HepG2 (cell line): Measurements from ENCODE around the gene TROAP. TPM values are rescaled to one million over a fixed set of nuclear protein-coding genes. Genes with fewer than 3 reads are reported as not detected.

Experiments
- ATAC-seq: fragments of 200-7000 bp; cut with Tn5 transposase; 3 replicates; pipeline ENCODE4 v1.9.1; 2020; ENCODE audit warnings: mild to moderate bottlenecking, moderate library complexity
- BruUV-seq: library from RNA; stranded (reverse); fragments of 400-500 nt; replicated peaks from 2 replicates; lab custom pipeline; 2021; lab: Mats Ljungman, UMichigan
- CTCF ChIA-PET: fragments of 300-600 bp; formaldehyde crosslinking; extraction: SDS; loops from one replicate; lab custom pipeline; 2021; ENCODE audit warnings: low total read pairs, inconsistent platforms, low intra/inter-chr PET ratio; lab: Yijun Ruan, JAX
- POLR2A ChIA-PET: fragments of 350-600 bp; sonication (Branson Sonifier 250); formaldehyde crosslinking; loops from one replicate; lab custom pipeline; 2020; ENCODE audit warnings: antibody characterized with exemption, inconsistent platforms; lab: Yijun Ruan, JAX
- DNase-seq: peaks from one replicate; pipeline ENCODE4 v3.0.0-alpha.2; 2015; ENCODE audit warnings: low spot score
- FAIRE-seq: peaks from 3 replicates; lab custom pipeline; 2011; peaks lifted over from hg19 to GRCh38; lab: Jason Lieb, UNC
- H2AFZ ChIP-seq: one replicate; pipeline ENCODE4 v1.6.1; 2011; ENCODE audit warnings: low read length, inconsistent platforms
- H3K27ac ChIP-seq: fragments of 300-600 bp; 3 replicates; pipeline ENCODE4 v1.8.0; 2011; ENCODE audit warnings: mixed run types, mild to moderate bottlenecking, mixed read lengths, low read length, inconsistent platforms; ENCODE audit not compliant: insufficient read depth; ENCODE audit errors: extremely low read length
- H3K27me3 ChIP-seq, 2 experiments: fragments of 200-600 bp in 1 of 2; 2 replicates in 1 of 2; 3 replicates in 1 of 2; pipeline versions ENCODE4 v1.6.0 to v1.8.0; 2011; ENCODE audit warnings: low read length in 2 of 2, mild to moderate bottlenecking in 2 of 2, moderate library complexity in 2 of 2, inconsistent platforms in 1 of 2; ENCODE audit not compliant: insufficient read depth in 2 of 2, control insufficient read depth in 1 of 2
- H3K36me3 ChIP-seq, 2 experiments: fragments of 200-600 bp in 1 of 2; replicated peaks in 1 of 2; 2 replicates in 1 of 2; 3 replicates in 1 of 2; pipeline versions ENCODE4 v1.5.1 to v1.8.0; 2011; ENCODE audit warnings: low read length in 2 of 2, inconsistent platforms in 1 of 2; ENCODE audit not compliant: insufficient read depth in 2 of 2, control insufficient read depth in 1 of 2
- H3K4me1 ChIP-seq: 2 replicates; pipeline ENCODE4 v1.5.1; 2012; ENCODE audit warnings: low read length, inconsistent platforms; ENCODE audit not compliant: insufficient read depth
- H3K4me2 ChIP-seq: 2 replicates; pipeline ENCODE4 v1.6.0; 2011; ENCODE audit warnings: low read depth, low read length, inconsistent platforms
- H3K4me3 ChIP-seq, 3 experiments: fragments of 200-600 bp in 1 of 3; sonication (generic), shearing (Covaris generic) in 1 of 3; replicated peaks in 1 of 3; 2 replicates each; pipeline ENCODE4 v1.5.1; 2011 to 2016; ENCODE audit warnings: low read length in 3 of 3, inconsistent platforms in 2 of 3, low read depth in 2 of 3, mild to moderate bottlenecking in 2 of 3, control low read depth in 1 of 3, mixed read lengths in 1 of 3; ENCODE audit not compliant: insufficient read depth in 1 of 3
- H3K79me2 ChIP-seq: one replicate; pipeline ENCODE4 v1.6.1; 2011; ENCODE audit warnings: low read length, inconsistent platforms; ENCODE audit not compliant: insufficient read depth
- H3K9ac ChIP-seq: 2 replicates; pipeline ENCODE4 v1.6.0; 2011; ENCODE audit warnings: mild to moderate bottlenecking, low read depth, low read length, inconsistent platforms; ENCODE audit not compliant: insufficient read depth
- H3K9me3 ChIP-seq: 2 replicates; pipeline ENCODE4 v1.5.1; 2012; ENCODE audit warnings: mild to moderate bottlenecking, low read length
- H4K20me1 ChIP-seq: 2 replicates; pipeline ENCODE4 v1.6.0; 2011; ENCODE audit warnings: inconsistent platforms, mild to moderate bottlenecking, low read length, moderate library complexity; ENCODE audit not compliant: insufficient read depth
- MEIS1 ChIP-seq: sonication (generic); formaldehyde crosslinking; IDR thresholded peaks from 2 replicates; pipeline ENCODE4 v1.9.0; 2021; ENCODE audit warnings: mild to moderate bottlenecking, missing genetic modification reagents, moderate library complexity, borderline replicate concordance
- NFKB2 ChIP-seq: sonication (generic); formaldehyde crosslinking; IDR thresholded peaks from 2 replicates; pipeline ENCODE4 v1.4.0; 2020; ENCODE audit warnings: missing genetic modification reagents, borderline replicate concordance
- NONO ChIP-seq, 2 experiments: fragments of 450-650 bp in 1 of 2; sonication (generic) in 1 of 2; formaldehyde crosslinking in 1 of 2; IDR thresholded peaks in 1 of 2; conservative IDR thresholded peaks in 1 of 2; 2 replicates each; pipeline versions ENCODE4 v1.6.1 to v1.8.0; 2017 to 2022; ENCODE audit warnings: mild to moderate bottlenecking in 1 of 2, missing genetic modification reagents in 1 of 2, moderate library complexity in 1 of 2
- SP5 ChIP-seq: IDR thresholded peaks from 2 replicates; pipeline ENCODE4 v1.6.1; 2016; ENCODE audit warnings: low read depth, borderline replicate concordance
- ZNF891 ChIP-seq: sonication (generic); formaldehyde crosslinking; IDR thresholded peaks from 2 replicates; pipeline ENCODE4 v1.5.0; 2020; ENCODE audit warnings: mild to moderate bottlenecking, missing genetic modification reagents
- WGBS: methylation state at CpG from one replicate; pipeline ENCODE4 v1.1.6; 2017; ENCODE audit warnings: low lambda C conversion rate; 5-methylcytosine and 5-hydroxymethylcytosine counted together
- in situ Hi-C: cut with HindIII; loops from 2 replicates; pipeline ENCODE4 v1.10.0; 2017; ENCODE audit warnings: low pct_unique_long_range_greater_than_20kb; ENCODE audit not compliant: extremely low pct_ligation_motif_present
- intact Hi-C: fragments of 100-400 bp; cut with micrococcal nuclease; formaldehyde crosslinking; loops from one replicate; pipeline ENCODE4 v1.10.0; 2022; ENCODE audit not compliant: unreplicated experiment
- polyA plus RNA-seq, 8 experiments: library from polyadenylated mRNA; depleted of rRNA in 3 of 8; stranded (reverse) in 7 of 8; unstranded in 1 of 8; fragments of >200 nt; fragmentation: Illumina TruSeq in 4 of 8; extraction: Trizol in 4 of 8; gene quantifications; 2 replicates each; pipeline versions ENCODE4 v1.2.1 to v1.2.3, GENCODE V29; 2011 to 2016; ENCODE audit warnings: low read depth in 4 of 8, missing spikeins in 1 of 8, mixed read lengths in 1 of 8; ENCODE audit not compliant: insufficient read depth in 1 of 8
- total RNA-seq, 5 experiments: library from RNA; depleted of rRNA; stranded (reverse); fragments of >200 nt; fragmentation: Illumina TruSeq; extraction: Trizol; gene quantifications; 2 replicates each; pipeline ENCODE4 v1.2.3, GENCODE V29; 2016; ENCODE audit warnings: low read depth in 1 of 5
- TF ChIP-seq, protein P1 (sequence below): sonication (generic); formaldehyde crosslinking; IDR thresholded peaks from 2 replicates; pipeline ENCODE4 v1.5.0; 2020; ENCODE audit warnings: mild to moderate bottlenecking, missing genetic modification reagents
- TF ChIP-seq, protein P2 (sequence below): sonication (generic); formaldehyde crosslinking; IDR thresholded peaks from 2 replicates; pipeline ENCODE4 v1.9.0; 2021; ENCODE audit warnings: missing genetic modification reagents, borderline replicate concordance
- TF ChIP-seq, protein P3 (sequence below): sonication (generic); formaldehyde crosslinking; IDR thresholded peaks from 2 replicates; pipeline ENCODE4 v1.4.0; 2020; ENCODE audit warnings: missing genetic modification reagents
- TF ChIP-seq, protein P4 (sequence below): sonication (generic); formaldehyde crosslinking; IDR thresholded peaks from 2 replicates; pipeline ENCODE4 v1.8.0; 2022; ENCODE audit warnings: mild to moderate bottlenecking, missing genetic modification reagents, borderline replicate concordance
- TF ChIP-seq, protein P5 (sequence below): sonication (generic); formaldehyde crosslinking; IDR thresholded peaks from 2 replicates; pipeline ENCODE4 v1.8.0; 2022; ENCODE audit warnings: mild to moderate bottlenecking, missing genetic modification reagents; ENCODE audit not compliant: insufficient replicate concordance

The TROAP gene
- total and polyA plus RNA-seq, 2 of the 13 experiments (the other 11 are each of a cell fraction or from before 2014, with no cell fraction given): 22.5 to 30.9 TPM

DNA sequence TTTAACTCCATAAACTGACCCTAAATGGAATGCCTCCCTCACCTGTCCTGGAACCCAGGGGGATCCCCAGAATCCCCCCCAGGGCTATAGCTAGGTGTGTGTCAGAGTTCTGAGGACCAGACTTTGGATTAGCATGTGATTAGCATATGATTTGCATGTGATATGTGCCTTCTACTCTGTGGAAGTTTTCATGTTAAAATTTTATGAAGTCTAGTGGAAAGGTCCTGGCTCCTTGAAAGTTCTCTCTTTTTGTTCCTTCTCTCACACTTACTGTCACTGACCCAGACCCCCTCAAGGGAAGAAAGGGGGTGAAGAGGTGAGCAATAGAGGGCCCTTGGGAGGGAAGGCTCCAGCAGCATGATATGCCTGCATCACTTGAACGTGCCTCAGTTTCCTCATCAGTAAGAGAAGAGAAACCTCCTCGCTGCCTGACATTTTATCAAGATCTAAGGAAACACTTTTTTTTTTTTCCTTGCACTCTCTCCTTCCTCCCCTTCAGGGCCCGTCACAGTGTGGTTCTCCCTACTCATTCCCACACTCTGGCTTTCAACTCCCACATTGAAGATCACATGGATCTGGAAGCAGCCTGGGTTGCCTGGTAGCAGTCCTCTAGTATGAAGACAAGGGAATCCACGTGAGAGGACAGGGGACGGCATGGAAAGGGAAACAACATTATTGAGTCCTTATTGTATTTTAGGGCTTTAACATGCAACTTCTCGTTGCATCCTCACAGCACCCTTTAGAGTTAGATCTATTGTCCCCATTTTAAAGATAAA, 17.2 kb downstream of the TROAP start:
- H2AFZ ChIP-seq: no peak overlapping the region
- WGBS: 42% methylated on average over 6 of the region's 6 CpGs
- no peak overlapping the region for H3K4me2 ChIP-seq
- ChIA-PET CTCF (interaction anchor here (3.7 kb wide), 1 partner anchor 8 kb away, joined by 56 read pairs; no protein-coding TSS in a partner anchor), POLR2A (no interaction called here)
- H3K4me3 ChIP-seq: no peak overlapping the region
- ATAC-seq (no peak), DNase-seq (no peak), FAIRE-seq (no peak)
- intact Hi-C loops (no loop called here), in situ Hi-C loops (loop anchor here (10.0 kb wide), 1 partner anchor 55 kb away; no protein-coding TSS in a partner anchor)
- peaks cover 39% of the 10 kb centered on the region for H3K4me1 ChIP-seq
- peaks cover 18 to 87% of the 10 kb centered on the region in 2 experiments; a peak in 4 of 5 replicates for H3K27me3 ChIP-seq
- H3K9me3 ChIP-seq: no peaks in the 10 kb centered on the region
- 0 out of 2 replicates have a peak, but pooled peaks cover 4% of the 10 kb centered on the region for H4K20me1 ChIP-seq
- no peaks in the 10 kb centered on the region for H3K36me3 ChIP-seq
- H3K79me2 ChIP-seq: no peaks in the 10 kb centered on the region
- BruUV-seq: no TSS peak
- H3K9ac ChIP-seq: no peak overlapping the region
- H3K27ac ChIP-seq: no peak overlapping the region
- TF ChIP-seq, protein P1, sequence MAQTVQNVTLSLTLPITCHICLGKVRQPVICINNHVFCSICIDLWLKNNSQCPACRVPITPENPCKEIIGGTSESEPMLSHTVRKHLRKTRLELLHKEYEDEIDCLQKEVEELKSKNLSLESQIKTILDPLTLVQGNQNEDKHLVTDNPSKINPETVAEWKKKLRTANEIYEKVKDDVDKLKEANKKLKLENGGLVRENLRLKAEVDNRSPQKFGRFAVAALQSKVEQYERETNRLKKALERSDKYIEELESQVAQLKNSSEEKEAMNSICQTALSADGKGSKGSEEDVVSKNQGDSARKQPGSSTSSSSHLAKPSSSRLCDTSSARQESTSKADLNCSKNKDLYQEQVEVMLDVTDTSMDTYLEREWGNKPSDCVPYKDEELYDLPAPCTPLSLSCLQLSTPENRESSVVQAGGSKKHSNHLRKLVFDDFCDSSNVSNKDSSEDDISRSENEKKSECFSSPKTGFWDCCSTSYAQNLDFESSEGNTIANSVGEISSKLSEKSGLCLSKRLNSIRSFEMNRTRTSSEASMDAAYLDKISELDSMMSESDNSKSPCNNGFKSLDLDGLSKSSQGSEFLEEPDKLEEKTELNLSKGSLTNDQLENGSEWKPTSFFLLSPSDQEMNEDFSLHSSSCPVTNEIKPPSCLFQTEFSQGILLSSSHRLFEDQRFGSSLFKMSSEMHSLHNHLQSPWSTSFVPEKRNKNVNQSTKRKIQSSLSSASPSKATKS (CRISPR knock-in tag): no peak
- TF ChIP-seq, protein P2, sequence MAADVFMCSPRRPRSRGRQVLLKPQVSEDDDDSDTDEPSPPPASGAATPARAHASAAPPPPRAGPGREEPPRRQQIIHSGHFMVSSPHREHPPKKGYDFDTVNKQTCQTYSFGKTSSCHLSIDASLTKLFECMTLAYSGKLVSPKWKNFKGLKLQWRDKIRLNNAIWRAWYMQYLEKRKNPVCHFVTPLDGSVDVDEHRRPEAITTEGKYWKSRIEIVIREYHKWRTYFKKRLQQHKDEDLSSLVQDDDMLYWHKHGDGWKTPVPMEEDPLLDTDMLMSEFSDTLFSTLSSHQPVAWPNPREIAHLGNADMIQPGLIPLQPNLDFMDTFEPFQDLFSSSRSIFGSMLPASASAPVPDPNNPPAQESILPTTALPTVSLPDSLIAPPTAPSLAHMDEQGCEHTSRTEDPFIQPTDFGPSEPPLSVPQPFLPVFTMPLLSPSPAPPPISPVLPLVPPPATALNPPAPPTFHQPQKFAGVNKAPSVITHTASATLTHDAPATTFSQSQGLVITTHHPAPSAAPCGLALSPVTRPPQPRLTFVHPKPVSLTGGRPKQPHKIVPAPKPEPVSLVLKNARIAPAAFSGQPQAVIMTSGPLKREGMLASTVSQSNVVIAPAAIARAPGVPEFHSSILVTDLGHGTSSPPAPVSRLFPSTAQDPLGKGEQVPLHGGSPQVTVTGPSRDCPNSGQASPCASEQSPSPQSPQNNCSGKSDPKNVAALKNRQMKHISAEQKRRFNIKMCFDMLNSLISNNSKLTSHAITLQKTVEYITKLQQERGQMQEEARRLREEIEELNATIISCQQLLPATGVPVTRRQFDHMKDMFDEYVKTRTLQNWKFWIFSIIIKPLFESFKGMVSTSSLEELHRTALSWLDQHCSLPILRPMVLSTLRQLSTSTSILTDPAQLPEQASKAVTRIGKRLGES (CRISPR knock-in tag): no peak
- TF ChIP-seq, protein P3, sequence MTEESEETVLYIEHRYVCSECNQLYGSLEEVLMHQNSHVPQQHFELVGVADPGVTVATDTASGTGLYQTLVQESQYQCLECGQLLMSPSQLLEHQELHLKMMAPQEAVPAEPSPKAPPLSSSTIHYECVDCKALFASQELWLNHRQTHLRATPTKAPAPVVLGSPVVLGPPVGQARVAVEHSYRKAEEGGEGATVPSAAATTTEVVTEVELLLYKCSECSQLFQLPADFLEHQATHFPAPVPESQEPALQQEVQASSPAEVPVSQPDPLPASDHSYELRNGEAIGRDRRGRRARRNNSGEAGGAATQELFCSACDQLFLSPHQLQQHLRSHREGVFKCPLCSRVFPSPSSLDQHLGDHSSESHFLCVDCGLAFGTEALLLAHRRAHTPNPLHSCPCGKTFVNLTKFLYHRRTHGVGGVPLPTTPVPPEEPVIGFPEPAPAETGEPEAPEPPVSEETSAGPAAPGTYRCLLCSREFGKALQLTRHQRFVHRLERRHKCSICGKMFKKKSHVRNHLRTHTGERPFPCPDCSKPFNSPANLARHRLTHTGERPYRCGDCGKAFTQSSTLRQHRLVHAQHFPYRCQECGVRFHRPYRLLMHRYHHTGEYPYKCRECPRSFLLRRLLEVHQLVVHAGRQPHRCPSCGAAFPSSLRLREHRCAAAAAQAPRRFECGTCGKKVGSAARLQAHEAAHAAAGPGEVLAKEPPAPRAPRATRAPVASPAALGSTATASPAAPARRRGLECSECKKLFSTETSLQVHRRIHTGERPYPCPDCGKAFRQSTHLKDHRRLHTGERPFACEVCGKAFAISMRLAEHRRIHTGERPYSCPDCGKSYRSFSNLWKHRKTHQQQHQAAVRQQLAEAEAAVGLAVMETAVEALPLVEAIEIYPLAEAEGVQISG (CRISPR knock-in tag): no peak
- no peak for TF ChIP-seq SP5 (CRISPR knock-in tag)
- TF ChIP-seq NFKB2 (CRISPR knock-in tag): no peak
- TF ChIP-seq NONO (IDR thresholded peaks at IDR 0.05): no peak
- no peak for TF ChIP-seq NONO (CRISPR knock-in tag; conservative IDR thresholded peaks at IDR 0.05)
- TF ChIP-seq, protein P4, sequence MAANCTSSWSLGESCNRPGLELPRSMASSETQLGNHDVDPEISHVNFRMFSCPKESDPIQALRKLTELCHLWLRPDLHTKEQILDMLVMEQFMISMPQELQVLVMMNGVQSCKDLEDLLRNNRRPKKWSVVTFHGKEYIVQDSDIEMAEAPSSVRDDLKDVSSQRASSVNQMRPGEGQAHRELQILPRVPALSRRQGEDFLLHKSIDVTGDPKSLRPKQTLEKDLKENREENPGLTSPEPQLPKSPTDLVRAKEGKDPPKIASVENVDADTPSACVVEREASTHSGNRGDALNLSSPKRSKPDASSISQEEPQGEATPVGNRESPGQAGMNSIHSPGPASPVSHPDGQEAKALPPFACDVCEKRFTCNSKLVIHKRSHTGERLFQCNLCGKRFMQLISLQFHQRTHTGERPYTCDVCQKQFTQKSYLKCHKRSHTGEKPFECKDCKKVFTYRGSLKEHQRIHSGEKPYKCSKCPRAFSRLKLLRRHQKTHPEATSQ (CRISPR knock-in tag): no peak
- no peak for TF ChIP-seq MEIS1 (CRISPR knock-in tag)
- TF ChIP-seq, protein P5, sequence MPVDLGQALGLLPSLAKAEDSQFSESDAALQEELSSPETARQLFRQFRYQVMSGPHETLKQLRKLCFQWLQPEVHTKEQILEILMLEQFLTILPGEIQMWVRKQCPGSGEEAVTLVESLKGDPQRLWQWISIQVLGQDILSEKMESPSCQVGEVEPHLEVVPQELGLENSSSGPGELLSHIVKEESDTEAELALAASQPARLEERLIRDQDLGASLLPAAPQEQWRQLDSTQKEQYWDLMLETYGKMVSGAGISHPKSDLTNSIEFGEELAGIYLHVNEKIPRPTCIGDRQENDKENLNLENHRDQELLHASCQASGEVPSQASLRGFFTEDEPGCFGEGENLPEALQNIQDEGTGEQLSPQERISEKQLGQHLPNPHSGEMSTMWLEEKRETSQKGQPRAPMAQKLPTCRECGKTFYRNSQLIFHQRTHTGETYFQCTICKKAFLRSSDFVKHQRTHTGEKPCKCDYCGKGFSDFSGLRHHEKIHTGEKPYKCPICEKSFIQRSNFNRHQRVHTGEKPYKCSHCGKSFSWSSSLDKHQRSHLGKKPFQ (CRISPR knock-in tag): no peak
- TF ChIP-seq ZNF891 (CRISPR knock-in tag): no peak
